ENCODE measurements around the gene METTL15. TPM values are rescaled to one million over a fixed set of nuclear protein-coding genes. Genes with fewer than 3 reads are reported as not detected.

Gene METTL15
- 6.6 to 9.5 TPM (median 8.3 TPM) in 5 replicates for total RNA-seq (2022; extraction: Qiagen RNA extraction; ENCODE audit: low read depth)

GRCh38 chr11:28107750-28108618 is at the start of gene METTL15, which contains the start of gene KIF18A:
TSS of gene METTL15 (plus strand) at chr11:28108388. CDS start at chr11:28113335, 4,947 bp downstream.
TSS of gene KIF18A (minus strand) at chr11:28108156. CDS start at chr11:28097947, 10,209 bp downstream.

Other genes starting within 250 kb of the METTL15 start
- gene KIF18A, start 232 bp upstream of the METTL15 start, total RNA-seq (2022; extraction: Qiagen RNA extraction; ENCODE audit: low read depth), result 14.7 to 20.6 TPM (median 18.5 TPM) in 5 replicates

Measured in A549 treated with DMSO at 1 μM for 4 hours (cell line).